Renal cortex interstitium (tissue), 11 donors: ENCODE measurements around the gene SMURF1. TPM values are rescaled to one million over a fixed set of nuclear protein-coding genes. Genes with fewer than 3 reads are reported as not detected.

Experiments
- DNase-seq, 11 donors: peaks; one replicate each; pipeline ENCODE4 v3.0.0-alpha.2; 2013; ENCODE audit warnings: low read depth in 9 of 11, low spot score in 4 of 11; ENCODE audit errors: extremely low read depth in 1 of 11
- polyA plus RNA-seq, 3 donors: library from polyadenylated mRNA; unstranded; fragments of 120-200 nt; gene quantifications; one replicate each; pipeline ENCODE4 v1.2.1, GENCODE V29; 2013; ENCODE audit not compliant: insufficient read length in 3 of 3

The SMURF1 gene
- polyA plus RNA-seq, 3 donors: 15.1 to 17.9 (median 15.9) TPM

DNA sequence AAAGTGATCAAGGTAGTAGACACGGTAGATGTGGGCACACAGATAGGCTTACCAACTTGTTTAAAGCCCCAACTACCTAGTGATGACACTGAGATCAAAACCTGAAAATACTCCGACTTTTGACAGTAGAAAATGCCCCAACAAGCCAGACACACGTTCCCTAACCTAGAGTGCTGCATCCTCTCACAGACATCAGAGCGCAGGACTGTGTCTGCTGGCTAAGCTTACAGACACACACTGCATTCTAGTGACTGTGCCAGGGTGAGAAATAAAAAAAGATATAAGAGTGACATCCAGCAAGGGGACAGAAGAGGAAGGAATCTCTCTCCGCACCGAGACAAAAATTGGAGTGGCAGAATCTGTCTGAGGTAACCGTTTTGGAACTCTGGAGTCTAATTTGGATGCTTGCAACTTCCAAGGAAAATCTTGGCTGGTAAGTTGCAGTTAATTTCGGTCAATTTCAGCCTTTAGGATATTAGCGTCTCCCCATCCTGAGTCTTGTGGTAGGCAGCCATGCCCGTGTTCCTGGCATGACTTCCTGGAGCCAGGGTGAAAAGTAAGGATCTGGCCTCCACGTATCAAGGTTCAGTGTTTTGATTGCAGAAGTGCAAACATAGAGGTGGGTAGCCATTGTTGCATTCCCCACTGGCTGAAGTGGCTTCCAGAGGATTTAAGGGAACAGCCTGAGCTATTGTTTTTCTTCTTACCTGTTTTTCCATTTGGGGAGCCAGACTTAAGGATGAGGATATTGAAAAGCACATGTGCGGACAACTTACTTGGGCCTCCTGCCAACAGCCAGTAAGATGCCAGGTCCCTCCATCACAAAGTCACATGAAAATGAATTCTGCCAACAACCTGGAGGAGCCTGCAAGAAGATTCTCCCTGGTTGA is 124.1 kb downstream of the SMURF1 start:
- DNase-seq: no peak

DNA sequence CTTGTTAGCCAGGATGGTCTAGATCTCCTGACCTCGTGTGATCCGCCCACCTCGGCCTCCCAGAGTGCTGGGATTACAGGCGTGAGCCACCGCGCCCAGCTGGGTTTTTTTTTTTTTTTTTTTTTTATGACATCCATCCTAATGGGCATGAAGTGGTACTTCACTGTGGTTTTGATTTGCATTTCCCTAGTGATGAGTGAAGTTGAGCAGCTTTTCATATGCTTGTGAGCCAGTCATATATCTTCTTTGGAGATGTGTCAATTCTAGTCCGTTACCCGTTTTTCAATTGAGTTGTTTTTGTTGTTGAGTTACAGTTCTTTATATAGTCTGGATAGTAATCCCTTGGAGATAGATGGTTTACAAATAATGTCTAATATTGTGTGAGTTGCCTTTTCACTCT is 127.7 kb downstream of the SMURF1 start:
- no peak for DNase-seq

DNA sequence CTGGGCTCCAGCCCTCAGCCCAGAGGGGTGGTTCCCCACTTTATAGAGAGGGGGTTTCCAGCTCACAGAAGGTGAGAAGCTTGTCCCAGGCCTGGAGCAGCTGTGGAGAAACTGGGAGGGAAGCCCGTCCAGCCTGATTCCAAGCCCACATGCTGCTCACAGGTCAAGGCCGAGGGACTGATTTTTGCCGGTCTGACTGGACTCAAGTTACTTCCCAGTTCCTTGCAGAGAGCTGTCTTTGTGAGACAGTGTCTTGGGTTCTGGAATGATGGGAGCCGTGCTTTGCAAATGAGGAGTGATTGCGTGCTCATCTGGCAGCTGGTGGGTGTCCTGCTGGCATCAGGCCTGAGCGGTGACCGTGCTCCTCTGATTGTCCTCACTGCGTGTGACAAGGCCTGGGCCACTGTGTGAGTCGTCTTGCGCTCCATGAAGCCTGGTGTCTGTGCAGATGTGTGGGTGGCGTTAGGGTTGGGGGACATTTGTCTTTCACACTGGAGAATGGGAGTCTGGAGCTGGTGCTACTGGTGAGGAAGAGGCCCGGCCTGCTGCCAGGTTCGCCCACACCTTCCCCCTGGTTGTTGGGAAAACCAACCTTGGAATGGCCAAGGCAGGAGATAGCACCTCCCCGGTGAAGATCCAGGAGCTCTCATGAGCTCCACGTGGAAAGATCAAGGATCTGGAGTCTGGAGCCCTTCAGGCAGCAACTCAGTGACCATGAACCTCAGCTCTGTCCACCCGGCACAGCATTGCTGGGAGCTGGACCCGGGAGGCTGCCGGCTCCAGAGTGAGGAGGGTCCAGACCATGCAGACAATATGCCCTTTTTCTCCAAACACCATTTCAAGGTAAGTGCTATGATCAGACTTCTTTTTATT is 129.6 kb downstream of the SMURF1 start:
- no peak for DNase-seq

DNA sequence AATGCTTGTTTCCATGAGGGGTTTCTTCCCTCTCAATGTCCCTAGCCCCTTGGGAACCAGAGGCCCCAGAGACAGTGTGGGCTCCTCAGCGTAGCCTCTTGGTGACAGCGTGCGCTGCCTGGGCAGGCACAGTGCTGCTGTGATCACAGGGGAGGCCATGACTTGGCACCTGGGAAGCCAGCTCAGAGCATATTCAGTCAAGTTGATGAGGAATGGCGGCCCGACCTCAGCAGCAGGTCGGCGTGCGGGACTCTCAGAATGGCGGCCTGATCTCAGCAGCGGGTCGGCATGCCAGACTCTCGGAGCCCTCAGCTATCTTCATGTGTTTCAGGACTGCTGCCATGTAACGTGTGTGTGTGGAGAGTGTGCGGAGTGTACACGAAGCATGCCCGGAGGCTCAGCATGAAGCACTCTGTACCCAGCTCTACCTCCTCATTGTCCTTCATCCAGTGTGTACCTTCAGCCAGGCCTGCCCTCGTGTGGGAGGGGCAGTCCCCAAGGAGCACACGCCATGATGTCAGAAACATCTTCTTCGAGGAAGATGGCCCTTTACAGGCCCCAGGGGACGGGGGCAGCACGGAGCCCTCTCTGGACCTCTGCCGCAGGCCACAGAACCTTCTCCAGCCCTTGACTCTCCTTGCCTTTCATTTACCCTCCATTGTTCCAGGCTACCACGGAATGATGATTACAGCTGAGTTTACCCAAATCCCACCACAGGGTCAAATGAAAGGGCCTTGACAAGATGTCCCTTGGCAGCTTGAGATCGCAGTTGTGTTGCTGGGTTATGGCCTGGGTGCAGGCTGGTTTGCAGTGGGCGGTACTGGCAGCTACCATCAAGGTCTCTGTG is 130.4 kb downstream of the SMURF1 start:
- no peak for DNase-seq

DNA sequence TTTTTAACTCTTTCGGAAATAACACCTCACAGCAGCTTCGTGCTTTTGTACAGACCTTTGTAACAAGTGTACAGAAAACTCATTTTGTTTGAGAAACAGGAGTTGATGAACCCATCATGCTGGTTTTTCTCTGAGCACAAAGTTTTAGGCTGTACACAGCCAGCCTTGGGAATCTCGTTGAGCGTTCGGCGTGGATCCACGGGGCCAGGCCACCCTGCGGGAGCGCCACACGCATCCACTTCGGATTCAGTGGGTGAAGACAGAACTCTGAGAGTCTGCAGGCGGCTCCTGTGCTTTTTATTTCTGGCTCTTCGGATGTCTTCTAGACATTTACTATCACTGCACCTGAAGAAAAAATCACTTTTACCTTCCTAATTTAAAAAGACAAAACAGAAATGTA is 131.2 kb downstream of the SMURF1 start:
- no peak for DNase-seq

DNA sequence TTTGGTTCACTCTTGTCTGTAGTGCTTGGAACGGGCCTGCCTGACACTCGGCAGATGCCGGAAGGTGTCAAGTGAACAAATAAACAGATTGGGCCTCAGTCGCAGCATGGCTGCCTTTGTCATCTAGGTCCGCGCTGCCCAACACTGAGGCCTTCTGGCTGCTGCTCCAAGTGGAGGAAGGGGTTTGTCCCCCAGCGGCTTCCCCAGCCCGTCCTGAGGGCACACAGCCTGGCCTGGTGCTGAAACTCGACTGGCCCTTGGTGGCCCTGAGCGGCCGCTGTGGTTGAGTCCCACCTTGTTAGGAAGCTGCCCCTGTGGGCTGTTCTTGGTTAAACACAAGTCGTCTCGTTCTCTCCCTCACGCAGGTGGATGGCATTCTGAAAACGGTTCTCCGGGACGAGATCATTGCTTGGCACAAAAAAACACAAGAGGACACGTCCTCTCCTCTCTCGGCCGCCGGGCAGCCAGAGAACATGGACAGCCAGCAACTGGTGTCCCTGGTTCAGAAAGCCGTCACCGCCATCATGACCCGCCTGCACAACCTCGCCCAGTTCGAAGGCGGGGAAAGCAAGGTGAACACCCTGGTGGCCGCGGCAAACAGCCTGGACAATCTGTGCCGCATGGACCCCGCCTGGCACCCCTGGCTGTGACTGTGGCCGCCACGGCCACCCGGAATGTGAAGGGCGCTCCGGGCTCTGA is 132.1 kb downstream of the SMURF1 start:
- DNase-seq: no peak

DNA sequence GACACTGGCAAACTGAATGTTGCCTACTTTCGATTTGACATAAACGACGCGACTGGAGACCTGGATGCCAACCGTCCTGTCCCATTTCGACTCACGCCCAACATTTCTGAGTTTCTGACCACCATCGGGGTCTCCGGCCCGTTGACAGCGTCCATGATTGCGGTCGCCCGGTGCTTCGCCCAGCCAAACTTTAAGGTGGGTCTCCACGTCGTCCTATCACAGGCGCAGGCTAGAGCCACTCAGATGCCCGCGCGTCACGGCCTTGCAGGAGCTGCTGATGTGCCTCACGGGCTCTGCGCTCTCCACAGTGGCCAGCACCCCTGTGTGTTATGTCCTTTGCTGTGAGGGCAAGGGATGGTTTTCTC is 132.6 kb downstream of the SMURF1 start:
- no peak for DNase-seq

DNA sequence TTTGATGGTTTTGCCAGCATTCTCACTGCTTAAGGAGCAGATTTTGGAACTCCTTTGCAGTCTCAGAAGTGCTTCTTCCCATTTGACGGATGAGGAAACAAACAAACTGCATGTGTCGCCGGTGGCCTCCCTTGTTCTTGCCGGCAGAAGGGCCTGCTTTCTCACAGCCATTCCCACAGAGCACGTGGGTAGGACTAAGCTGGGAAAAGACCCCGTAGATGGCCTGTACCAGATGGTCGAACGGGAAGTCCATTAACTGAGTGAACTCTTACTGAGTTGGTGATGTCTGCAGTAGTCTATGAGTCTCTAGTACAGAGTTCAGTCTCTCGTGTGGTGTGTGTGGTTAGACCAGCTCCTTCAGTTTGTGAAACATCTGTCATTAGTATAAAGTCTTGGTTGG is 133.6 kb downstream of the SMURF1 start:
- no peak for DNase-seq

DNA sequence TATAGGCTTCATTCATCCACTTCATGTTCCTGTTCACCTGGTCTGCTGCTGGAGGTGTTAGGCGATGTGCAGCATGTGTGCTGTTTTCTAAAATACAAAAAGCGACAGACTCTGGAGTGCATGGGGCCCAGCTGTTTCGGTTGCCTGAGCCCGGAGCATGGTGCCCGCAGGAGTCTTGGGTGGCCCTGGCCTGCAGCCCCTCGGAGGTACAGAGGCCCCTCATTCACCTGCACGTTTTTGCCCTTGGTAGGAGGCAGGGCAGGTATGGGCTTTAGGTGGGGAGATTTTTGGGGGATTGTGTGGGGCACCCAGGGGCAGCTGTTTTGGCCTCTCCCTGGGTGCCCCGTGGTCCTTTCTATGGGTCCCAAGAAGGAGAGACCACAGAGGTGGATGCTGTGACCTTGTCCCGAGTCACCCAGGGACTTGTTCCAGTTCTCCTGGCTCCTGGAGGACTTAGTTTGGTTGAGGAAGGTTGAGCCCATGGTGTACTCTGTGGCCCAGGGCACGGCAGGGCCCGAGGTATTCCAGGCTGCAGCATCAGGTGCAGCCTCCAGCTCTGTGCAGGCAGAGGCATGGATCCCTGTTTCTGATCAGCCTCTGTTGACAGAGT is 134.9 kb downstream of the SMURF1 start:
- no peak for DNase-seq

DNA sequence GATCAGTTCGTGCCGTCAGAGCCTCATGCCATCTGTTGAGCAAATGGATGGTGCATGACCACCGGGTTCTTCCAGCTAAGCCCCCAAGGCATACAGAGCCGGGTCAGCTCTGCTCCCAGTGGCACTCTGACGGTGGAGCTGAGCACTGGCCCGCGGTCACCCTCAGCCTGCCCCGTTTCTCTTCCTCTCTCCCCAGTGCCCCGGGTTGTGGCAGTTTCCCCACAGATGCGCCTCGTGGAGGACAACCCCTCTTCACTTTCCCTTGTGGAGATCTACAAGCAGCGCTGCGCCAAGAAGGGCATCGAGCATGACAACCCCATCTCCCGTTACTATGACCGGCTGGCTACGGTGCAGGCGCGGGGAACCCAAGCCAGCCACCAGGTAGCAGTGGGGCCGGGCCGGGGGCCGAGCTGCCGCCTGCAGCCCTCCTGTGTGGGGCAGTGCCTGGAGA is 135.7 kb downstream of the SMURF1 start:
- no peak for DNase-seq

DNA sequence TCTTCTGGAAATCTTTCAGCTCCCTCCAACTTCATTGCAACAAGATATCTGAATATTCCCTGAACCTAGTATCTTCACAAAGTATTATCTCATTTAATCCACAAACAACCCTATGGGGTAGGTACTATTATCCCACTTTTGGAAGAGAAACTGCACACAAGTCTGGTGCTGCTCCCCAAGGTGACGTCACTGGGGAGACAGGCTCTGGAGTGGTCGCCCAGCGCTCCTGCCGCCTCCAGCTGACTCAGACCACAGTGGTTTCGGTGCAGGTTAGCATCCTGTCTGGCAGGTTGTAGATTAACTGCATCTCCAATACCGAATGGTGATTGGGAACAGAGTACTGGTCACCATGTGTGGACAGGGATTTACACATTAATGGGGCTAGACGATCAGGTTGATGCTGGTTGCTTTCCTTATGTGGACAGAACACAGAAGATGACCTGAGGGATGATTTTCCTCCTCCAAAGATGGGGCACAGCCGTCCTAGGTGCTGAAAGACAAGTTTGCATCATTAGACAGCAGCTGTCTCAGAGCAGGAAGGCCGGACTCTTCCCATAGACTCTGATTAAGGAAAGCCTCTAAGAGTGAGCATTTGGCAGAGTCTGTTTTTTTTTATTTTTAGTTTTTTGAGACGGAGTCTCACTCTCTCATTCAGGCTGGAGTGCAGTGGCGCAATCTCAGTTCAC is 137.0 kb downstream of the SMURF1 start:
- no peak for DNase-seq

DNA sequence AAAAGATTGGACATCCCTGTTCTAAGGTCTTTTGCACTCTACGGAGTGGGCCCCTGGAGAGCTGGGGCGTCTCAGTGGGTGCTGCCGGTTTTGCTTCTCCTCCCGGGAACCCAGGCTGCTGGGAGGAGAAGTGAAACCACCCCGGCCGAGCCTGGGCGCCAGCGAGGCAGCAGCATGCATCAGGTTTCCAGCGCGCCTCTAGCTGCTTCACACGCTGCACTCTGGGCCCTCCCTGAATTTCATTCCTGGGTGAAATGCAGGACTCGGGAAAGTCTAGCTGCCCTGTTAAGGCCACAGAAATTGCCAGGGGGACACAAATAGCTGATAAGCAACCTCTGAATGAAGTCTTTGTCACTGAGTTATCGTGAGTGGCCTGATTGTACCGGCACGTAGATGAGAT is 138.1 kb downstream of the SMURF1 start:
- DNase-seq: no peak

DNA sequence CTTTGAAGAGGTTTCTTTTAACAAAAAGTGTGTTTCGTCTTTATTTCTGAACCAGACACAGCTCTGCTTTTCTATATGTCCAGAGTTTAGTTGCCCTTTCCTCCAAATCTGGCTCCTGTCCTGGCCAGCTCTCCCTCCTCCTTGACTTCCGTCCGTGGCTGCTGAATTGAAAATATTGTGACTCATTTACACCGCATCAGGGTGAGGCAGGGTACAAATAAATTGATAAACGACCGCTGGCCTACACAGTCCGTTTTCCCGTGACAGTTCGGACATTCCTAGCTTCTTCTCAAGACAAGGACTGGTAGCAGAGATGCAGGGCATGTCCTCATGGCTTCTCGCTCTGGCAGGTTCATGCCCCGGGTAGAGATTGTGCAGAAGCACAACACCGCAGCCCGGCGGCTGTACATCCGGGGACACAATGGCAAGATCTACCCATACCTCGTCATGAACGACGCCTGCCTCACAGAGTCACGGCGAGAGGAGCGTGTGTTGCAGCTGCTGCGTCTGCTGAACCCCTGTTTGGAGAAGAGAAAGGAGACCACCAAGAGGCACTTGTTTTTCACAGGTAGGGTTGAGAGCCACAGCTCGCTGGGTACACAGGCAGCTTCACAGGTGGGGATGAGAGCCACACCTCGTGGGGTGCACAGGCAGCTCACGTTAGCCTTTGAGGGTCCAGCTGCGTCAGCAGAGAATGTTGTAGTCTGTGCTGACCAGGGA is 139.0 kb downstream of the SMURF1 start:
- no peak for DNase-seq

DNA sequence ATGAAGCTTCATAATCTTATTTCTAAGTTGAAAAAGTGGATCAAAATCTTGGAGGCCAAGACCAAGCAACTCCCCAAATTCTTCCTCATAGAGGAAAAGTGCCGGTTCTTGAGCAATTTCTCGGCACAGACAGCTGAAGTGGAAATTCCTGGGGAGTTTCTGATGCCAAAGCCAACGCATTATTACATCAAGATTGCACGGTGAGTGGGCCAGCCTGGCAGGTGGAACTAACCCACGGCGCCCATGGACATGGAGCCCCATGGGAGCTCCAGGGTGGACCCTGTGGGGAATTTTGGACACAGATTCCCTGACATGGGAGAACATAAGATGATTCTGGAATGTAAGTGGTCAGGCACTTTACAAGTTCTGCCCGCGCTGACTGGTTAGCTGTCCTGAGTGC is 139.7 kb downstream of the SMURF1 start:
- DNase-seq: no peak

DNA sequence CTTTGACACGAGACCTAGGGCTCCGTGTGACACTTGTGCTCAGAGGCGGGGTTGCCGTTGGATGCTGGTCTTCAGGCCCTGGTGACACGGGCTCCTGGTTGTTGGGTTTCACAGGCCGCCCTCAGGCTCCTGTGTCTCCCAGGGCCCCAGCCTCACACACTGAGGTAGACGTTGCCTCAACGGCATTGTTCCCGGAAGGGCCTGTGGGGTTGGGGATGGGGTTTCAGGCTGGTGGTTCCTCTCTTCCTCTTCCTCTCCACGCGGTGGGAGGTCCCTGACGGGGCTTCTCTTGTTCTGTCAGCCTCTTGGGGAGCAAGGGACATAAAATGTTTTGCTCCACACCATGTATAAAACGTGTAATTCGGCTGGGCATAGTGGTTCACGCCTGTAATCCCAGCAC is 140.5 kb downstream of the SMURF1 start:
- no peak for DNase-seq

DNA sequence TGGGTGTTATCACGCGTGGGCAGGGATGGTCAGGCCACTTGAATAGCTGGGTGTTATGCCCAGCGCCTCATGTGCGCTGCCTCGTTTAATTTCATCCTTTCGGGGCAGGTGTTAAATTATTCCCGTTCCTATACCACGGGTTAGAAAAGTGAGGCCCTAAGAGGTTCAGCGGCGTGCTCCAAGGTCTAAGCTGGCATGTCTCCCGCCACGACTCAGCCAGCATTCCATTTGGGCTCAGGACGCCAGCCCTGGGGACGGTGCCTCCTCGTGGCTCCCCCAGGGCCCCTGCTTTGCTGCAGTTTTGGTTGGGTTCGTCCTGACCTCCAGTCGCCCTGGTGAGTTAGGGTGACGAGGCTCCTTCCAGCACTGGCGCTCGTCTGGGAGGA is 141.1 kb downstream of the SMURF1 start:
- no peak for DNase-seq

DNA sequence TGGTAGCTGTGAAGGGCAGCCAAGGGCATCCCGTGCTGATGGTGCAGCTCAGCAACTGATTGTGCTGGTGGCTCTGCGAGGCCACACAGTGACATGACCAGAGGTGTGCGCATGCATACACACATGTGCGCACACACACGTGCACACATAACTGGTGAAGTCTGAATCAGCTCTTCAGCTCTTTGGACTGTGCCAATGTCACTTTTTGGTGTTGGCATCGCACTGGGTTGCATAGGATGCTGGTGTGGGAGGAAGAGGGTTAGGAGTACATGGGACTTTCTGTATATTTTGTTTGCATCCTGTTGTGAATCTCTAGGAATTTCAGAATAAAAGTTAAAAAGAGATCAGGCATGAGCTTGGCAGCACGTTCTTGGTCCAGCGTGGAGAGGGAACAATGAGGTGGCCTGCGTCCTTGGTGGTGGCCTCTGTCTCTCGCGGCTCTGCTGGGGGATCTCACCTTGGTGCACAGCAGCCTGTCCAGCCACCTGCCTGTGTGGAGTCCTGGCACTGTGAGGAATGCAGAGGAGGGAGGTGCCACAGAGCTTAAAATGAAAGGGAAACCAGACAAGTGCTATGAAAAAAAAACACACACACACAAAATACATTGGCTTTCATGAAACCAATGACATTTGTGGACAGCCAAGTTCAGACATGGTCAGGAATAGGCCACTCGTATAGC is 141.6 kb downstream of the SMURF1 start:
- DNase-seq: no peak
